ENCODE data around the gene DCAF6.

The DCAF6 gene

GRCh38 chr1:168005529-168005928 lies 69.0 kb downstream of the DCAF6 start:
- no peak for TF ChIP-seq EZH2phosphoT487 (conservative IDR thresholded peaks at IDR 0.05; ENCODE audit: low read length)
- no peaks in the 10 kb centered on the region for H3K9me2 ChIP-seq (replicated peaks; ENCODE audit: insufficient read depth, low read length)
- H2AFZ ChIP-seq (ENCODE audit: low read depth, low read length, severe bottlenecking), result no peak overlapping the region
- H3K9ac ChIP-seq (ENCODE audit: low read length), result no peak overlapping the region
- no peaks in the 10 kb centered on the region for H3K27me3 ChIP-seq (ENCODE audit: low read length)
- no peaks in the 10 kb centered on the region for H3K79me2 ChIP-seq (ENCODE audit: insufficient read depth, low read length)
- no peak overlapping the region for H3K27ac ChIP-seq (ENCODE audit: low read depth, low read length)
- H3K4me3 ChIP-seq (ENCODE audit: insufficient read depth, low read length, poor library complexity, severe bottlenecking), result no peak overlapping the region
- no peaks in the 10 kb centered on the region for H3K9me3 ChIP-seq (ENCODE audit: insufficient read depth, low read length)
- no peaks in the 10 kb centered on the region; the same call in 1 of the 2 replicates for H3K36me3 ChIP-seq (ENCODE audit: low read length)
- no peaks in the 10 kb centered on the region for H4K20me1 ChIP-seq (ENCODE audit: low read depth, low read length)
- no peaks in the 10 kb centered on the region; the same call in 1 of the 2 replicates for H3F3A ChIP-seq (ENCODE audit: insufficient read depth)
- H3K4me2 ChIP-seq (ENCODE audit: low read depth, low read length, poor library complexity, severe bottlenecking), result no peak overlapping the region

GRCh38 chr1:168007691-168008090 lies 71.2 kb downstream of the DCAF6 start:
- Histone ChIP-seq H3K9ac (ENCODE audit: low read length) (no peak overlapping the region), H3K9me3 (ENCODE audit: insufficient read depth, low read length) (no peaks in the 10 kb centered on the region), H3F3A (ENCODE audit: insufficient read depth) (no peaks in the 10 kb centered on the region; the same call in 1 of the 2 replicates), H3K4me2 (ENCODE audit: low read depth, low read length, poor library complexity, severe bottlenecking) (no peak overlapping the region), H3K4me3 (ENCODE audit: insufficient read depth, low read length, poor library complexity, severe bottlenecking) (no peak overlapping the region), H3K79me2 (ENCODE audit: insufficient read depth, low read length) (no peaks in the 10 kb centered on the region), H3K27me3 (ENCODE audit: low read length) (no peaks in the 10 kb centered on the region), H2AFZ (ENCODE audit: low read depth, low read length, severe bottlenecking) (no peak overlapping the region), H3K27ac (ENCODE audit: low read depth, low read length) (no peak overlapping the region), H3K36me3 (ENCODE audit: low read length) (no peaks in the 10 kb centered on the region; the same call in 1 of the 2 replicates), H3K9me2 (replicated peaks; ENCODE audit: insufficient read depth, low read length) (no peaks in the 10 kb centered on the region), H4K20me1 (ENCODE audit: low read depth, low read length) (no peaks in the 10 kb centered on the region)
- TF ChIP-seq EZH2phosphoT487 (conservative IDR thresholded peaks at IDR 0.05; ENCODE audit: low read length) (no peak), CTCF (IDR thresholded peaks at IDR 0.05; ENCODE audit: insufficient read depth, low read length, poor library complexity, severe bottlenecking) (no peak)

DNA sequence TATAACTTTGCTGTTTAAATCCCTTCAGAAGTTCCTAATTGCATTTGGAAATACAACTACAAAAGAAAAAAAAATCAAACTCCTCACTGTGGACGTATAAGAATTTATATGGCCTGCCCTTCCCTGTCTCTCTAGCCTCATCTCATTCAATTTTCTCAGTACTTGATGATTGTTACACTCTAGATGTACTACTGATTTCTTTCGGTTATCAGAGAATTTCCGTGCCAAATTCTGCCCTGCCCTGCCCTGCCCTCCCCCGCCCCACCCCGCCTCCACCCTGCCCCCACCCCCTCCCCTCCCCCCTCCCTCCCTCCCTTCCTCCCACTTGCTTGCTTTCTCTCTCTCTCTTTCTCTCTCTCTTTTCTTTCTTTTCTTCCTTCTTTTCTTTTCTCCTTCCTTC lies 72.1 kb downstream of the DCAF6 start:
- Histone ChIP-seq H2AFZ (ENCODE audit: low read depth, low read length, severe bottlenecking) (no peak overlapping the region), H3K27ac (ENCODE audit: low read depth, low read length) (no peak overlapping the region), H3K27me3 (ENCODE audit: low read length) (no peaks in the 10 kb centered on the region), H4K20me1 (ENCODE audit: low read depth, low read length) (no peaks in the 10 kb centered on the region), H3K9ac (ENCODE audit: low read length) (no peak overlapping the region), H3K4me2 (ENCODE audit: low read depth, low read length, poor library complexity, severe bottlenecking) (no peak overlapping the region), H3K9me3 (ENCODE audit: insufficient read depth, low read length) (no peaks in the 10 kb centered on the region), H3K4me3 (ENCODE audit: insufficient read depth, low read length, poor library complexity, severe bottlenecking) (no peak overlapping the region), H3K79me2 (ENCODE audit: insufficient read depth, low read length) (no peaks in the 10 kb centered on the region), H3K36me3 (ENCODE audit: low read length) (no peaks in the 10 kb centered on the region; the same call in 1 of the 2 replicates), H3F3A (ENCODE audit: insufficient read depth) (no peaks in the 10 kb centered on the region; the same call in 1 of the 2 replicates), H3K9me2 (replicated peaks; ENCODE audit: insufficient read depth, low read length) (no peaks in the 10 kb centered on the region)
- TF ChIP-seq CTCF (IDR thresholded peaks at IDR 0.05; ENCODE audit: insufficient read depth, low read length, poor library complexity, severe bottlenecking) (no peak), EZH2phosphoT487 (conservative IDR thresholded peaks at IDR 0.05; ENCODE audit: low read length) (no peak)

- no peak overlapping the region for H2AFZ ChIP-seq (ENCODE audit: low read depth, low read length, severe bottlenecking)
- H3K4me3 ChIP-seq (ENCODE audit: insufficient read depth, low read length, poor library complexity, severe bottlenecking), result no peak overlapping the region
- H3K4me2 ChIP-seq (ENCODE audit: low read depth, low read length, poor library complexity, severe bottlenecking), result no peak overlapping the region
- no peaks in the 10 kb centered on the region for H3K9me3 ChIP-seq (ENCODE audit: insufficient read depth, low read length)
- TF ChIP-seq EZH2phosphoT487 (conservative IDR thresholded peaks at IDR 0.05; ENCODE audit: low read length) (no peak), CTCF (IDR thresholded peaks at IDR 0.05; ENCODE audit: insufficient read depth, low read length, poor library complexity, severe bottlenecking) (no peak)
- no peaks in the 10 kb centered on the region for H4K20me1 ChIP-seq (ENCODE audit: low read depth, low read length)
- H3F3A ChIP-seq (ENCODE audit: insufficient read depth), result no peaks in the 10 kb centered on the region; the same call in 1 of the 2 replicates
- no peak overlapping the region for H3K27ac ChIP-seq (ENCODE audit: low read depth, low read length)
- H3K79me2 ChIP-seq (ENCODE audit: insufficient read depth, low read length), result no peaks in the 10 kb centered on the region
- H3K9ac ChIP-seq (ENCODE audit: low read length), result no peak overlapping the region
- no peaks in the 10 kb centered on the region; the same call in 1 of the 2 replicates for H3K36me3 ChIP-seq (ENCODE audit: low read length)
- no peaks in the 10 kb centered on the region for H3K9me2 ChIP-seq (replicated peaks; ENCODE audit: insufficient read depth, low read length)
- H3K27me3 ChIP-seq (ENCODE audit: low read length), result no peaks in the 10 kb centered on the region
Measured at GRCh38 chr1:168009322-168009721, 72.8 kb downstream of the DCAF6 start.

Measured in SU-DHL-6 (cell line).